Kidney tubule cell (primary cell): ENCODE data around the gene LIN37.

Experiments used
- DNase-seq: peaks from one replicate; pipeline ENCODE4 v3.0.0-alpha.2; 2018; ENCODE audit warnings: low spot score

The LIN37 gene

DNA sequence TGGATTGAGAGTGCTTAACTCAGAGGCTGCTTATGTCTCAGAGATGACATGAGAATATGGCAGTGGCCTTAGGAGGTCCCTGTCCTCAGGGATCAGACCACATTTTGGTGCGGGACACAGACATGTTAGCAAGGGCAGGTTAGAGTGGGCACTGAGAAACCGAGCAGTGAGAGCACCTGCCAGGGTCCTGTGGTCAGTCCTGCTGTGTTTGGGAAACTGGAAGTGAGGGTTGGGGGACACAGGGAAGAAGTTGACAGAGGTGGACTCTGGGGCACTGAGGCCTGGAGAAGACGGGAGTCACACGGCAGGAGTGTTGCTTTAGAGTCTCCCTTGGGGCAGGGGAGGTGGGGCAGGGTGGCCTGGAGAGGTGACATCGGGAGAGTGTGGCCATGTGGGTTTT, 13.5 kb upstream of the LIN37 start:
- DNase-seq = no peak

DNA sequence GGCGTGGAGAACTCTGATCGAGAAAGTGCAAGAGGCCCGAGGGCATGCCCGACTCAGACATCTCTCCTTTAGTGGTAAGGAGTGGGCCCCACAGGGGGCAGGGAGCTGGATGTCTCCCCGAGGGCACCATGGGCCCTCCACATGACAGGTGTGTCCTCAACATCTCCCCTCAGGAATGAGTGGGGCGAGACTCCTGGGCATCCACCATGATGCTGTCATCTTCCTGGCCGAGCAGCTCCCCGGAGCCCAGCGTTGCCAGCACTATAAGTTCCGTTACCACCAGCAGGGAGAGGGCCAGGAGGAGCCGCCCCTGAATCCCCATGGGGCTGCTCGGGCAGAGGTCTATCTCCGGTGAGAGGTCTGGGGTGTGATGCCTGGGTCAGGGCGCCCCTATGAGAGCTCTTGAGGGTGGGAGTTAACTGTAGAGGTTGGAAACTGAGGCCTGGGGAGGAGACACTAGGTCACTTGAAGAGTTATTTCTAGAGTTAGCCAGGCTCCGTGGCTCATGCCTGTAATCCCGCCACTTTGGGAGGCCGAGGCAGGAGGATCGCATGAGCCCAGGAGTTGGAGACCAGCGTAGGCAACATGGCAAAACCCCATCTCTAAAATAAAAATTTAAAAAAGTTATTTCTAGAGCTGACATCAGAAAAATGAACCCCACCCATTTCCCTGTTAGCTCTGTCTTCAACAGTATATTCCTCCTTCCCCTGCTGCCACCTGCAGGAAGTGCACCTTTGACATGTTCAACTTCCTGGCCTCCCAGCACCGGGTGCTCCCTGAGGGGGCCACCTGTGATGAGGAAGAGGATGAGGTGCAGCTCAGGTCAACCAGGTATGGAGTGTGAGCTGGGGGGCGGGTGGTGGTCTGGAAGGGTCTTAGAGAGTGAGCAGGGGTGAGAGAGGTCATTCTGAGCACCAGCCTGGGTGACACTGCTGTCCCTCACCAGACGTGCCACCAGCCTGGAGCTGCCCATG, 11.2 kb upstream of the LIN37 start:
- DNase-seq = peak; percentile 18

DNA sequence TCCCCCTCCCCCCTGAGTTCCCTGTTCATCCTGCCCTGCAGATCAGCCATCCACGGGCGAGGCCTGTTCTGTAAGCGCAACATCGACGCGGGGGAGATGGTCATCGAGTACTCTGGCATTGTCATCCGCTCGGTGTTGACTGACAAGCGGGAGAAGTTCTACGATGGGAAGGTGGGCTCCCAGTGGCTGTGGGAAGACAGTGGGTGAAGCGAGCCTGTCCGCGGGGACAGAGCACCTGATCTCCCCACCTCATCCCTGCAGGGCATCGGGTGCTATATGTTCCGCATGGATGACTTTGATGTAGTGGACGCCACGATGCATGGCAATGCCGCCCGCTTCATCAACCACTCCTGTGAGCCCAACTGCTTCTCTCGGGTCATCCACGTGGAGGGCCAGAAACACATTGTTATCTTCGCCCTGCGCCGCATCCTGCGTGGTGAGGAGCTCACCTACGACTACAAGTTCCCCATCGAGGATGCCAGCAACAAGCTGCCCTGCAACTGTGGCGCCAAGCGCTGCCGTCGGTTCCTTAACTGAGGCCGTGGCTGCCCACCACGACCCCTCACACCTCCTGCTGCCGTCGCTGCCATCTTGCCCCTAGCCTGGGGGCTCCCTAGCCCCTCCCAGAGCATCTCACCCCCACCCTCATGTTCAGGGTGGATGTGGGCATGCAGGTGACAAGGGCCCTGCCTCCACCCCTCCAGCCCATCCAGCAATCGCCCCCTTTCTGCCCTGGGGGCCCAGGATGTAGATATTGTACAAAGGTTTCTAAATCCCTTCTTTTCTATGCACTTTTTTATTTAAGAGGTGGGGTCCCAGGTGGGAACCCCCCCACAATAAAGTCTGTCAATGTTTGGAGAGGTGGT, 10.1 kb upstream of the LIN37 start:
- no peak for DNase-seq

DNA sequence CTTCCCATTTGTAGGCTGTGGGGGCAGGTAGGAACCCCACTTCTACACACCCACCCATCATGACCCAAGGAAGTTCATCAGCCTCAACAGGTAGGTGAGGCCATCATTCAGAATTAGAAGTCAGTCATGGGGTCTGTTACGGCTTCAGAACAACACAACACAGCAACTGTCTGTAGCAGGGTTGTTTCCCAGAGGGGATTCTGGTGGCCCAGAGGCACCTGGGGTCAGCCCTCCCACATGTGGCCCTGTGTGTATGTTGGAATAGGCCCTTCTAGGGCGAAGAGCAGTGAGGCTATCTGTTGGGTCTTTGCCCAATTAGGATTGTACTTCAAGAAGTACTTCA, 9.5 kb upstream of the LIN37 start:
- no peak for DNase-seq

DNA sequence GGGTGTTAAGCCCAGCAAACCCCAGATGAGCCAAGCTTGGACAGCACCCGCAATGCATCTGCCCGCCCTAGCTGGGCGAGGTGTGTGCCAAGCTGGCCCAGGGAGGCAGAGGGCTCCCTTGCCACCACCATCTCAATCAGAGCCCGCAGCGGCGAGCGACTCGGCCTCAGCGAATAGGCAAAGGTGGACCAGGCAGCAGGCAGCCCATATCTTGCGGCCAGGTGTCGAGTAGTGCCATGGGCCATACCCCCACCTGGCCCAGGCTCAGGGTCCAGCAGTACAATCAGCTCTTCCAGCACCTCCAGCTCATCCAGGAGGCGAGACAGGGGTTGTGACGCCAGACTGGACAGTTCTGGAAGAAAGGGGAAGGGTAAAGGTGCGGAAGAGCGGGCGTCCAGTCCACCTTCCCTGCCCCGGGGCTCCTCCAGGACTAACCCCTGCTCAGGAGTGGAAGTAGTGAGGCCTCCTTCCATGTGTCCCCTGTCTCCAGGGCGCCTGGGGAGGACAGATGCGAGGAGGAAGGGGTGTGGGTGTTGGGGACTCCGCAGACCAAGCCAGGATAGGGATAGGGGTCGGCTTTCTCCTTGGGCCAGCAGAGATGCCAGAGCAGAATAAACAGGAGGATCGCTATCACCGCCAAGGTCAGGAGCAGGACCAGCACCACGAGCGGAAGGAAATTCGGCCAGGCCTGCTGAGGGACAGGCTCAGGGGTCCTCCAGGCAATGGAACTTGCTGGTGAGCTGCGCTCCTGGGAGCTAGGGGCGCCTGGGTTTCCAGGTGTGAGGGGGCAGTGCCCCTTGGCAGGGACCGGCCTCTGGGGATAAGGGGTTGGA, 8.9 kb upstream of the LIN37 start:
- no peak for DNase-seq

DNA sequence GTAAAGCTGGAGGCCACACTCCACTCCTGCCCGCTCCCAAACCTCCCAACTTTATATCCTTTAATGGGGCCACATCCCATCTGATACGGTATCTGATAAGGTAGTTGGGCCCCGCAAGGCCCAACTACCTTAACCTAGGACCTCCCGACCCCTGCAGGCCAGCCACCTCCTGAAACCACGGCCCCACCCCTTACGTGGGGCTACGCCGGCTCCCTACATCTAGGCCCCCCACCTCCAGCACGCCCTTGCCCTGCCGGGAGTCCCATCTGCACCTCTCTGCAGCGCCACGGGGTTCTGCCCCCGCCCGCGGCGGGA, 8.3 kb upstream of the LIN37 start:
- no peak for DNase-seq

DNA sequence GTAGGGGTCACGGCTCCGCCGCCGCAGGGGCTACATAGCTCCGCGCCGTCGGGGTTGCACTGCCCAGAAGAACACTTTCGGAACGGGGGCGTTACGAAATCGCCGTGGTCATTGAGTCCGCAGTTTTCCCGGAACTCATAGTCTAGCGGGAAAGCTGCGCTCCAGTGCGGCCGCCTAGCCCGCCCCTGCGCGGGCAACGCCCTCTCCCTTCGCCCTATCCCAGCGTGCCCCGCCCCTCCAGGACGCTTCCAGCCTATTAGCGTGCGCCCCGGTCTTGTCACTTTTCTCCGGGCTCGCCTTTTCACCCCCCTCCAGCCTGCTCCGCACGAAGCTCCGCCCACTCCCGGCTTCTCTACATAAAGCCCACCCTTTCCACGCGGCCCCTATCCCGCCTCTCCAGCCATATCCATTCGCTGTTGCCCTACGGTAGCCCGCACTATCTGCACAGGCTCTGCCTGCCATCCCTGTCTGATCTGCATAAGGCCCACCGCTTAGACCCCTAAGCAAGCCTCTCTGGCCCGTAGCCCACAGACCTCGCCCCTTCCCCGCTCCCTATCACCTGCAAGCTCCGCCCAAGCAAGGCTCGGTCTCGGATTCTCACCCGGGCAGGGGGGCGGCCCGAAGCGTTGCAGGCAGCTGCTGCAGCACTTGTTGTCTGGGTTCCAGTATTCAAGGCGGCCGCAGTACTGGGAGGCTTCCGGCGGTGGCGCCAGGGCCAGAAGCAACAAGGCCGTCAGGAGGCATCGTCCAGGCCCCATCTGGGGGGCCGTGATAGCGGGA, 7.8 kb upstream of the LIN37 start:
- peak; percentile 95 for DNase-seq

DNA sequence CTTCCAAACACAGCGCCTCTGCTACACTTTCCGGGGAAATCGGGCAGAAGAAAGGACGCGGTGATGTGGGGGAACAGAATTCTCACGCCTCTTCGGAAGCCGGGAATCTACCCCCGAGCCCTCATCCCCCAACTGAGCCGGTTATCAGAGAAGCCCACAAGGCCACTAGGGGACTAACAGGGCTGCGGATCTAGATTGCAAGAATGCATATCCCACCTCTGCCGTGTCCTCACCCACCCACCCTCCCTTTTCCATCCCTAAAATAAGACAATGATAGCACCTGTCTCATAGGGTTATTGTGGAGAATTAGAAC, 7.2 kb upstream of the LIN37 start:
- DNase-seq = no peak

DNA sequence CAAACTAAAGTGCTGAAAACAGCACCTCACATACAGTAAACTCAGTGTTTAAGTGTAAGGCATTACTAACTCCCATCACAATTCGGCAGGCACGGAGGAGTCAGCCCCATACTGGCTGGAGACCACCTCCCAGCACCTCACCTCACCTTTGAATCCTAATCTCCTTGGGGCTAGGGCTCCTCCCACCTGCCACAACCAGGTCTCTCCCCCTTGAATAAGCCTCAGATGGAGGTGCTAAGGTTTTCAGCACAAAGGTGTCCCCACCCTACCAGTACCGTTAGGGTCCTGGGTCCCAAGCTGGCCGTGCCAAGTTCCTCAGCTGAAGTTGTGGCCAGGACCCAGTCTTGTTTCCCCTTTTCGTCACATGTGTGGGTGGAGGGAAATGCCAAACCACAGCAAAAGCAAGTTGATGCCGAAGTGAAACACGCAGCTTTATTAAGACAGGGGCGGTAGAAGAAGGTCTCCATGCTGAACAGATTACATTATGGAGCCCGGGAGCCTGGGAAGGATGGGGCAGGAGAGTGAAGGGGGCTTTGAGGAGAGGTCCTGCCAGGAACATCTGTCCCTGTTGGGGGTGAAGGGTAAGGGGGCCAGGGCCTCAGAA, 6.2 kb upstream of the LIN37 start, which contains the start of gene IGFLR1:
Gene IGFLR1, minus strand, starts transcription at position 332 of the 604 bp plus-strand sequence. CDS start 1,272 bp downstream, outside the sequence.
- DNase-seq = no peak

DNA sequence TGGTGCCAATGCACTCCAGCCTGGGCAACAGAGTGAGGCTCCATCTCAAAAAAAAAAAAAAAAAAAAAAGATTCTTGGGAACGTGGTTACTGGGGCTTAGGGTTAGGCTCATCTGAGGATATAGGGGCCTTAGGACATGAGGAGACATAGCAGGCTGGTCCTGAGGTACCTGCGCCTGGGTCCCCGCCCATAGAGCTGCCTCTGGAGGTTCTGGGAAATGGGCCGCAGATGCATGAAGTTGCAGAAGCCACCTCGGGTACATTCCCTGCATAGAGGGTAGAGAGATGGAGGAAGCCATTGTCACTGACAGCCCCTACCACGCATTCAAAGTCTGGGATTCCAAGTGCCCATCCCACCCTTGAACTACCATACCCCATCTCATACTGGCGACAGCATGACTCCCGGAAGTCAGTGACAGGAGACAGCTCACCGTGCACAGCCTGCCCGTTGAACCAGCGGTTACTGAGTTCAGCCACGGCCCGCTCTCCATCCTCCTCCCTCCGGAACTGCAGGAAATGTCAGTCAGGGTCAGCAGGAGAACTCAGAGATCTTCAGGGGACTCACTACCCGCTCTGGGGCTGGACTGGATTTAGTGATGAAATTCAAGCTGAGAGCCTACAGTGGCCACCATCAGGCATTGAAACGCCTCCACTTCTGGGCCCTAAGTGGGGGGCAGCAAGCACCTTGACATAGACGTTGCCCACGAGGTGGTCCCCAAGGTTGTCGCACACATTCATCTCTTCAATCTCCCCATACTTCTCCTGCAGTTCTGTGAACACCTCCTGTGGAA, 4.5 kb upstream of the LIN37 start:
- no peak for DNase-seq

DNA sequence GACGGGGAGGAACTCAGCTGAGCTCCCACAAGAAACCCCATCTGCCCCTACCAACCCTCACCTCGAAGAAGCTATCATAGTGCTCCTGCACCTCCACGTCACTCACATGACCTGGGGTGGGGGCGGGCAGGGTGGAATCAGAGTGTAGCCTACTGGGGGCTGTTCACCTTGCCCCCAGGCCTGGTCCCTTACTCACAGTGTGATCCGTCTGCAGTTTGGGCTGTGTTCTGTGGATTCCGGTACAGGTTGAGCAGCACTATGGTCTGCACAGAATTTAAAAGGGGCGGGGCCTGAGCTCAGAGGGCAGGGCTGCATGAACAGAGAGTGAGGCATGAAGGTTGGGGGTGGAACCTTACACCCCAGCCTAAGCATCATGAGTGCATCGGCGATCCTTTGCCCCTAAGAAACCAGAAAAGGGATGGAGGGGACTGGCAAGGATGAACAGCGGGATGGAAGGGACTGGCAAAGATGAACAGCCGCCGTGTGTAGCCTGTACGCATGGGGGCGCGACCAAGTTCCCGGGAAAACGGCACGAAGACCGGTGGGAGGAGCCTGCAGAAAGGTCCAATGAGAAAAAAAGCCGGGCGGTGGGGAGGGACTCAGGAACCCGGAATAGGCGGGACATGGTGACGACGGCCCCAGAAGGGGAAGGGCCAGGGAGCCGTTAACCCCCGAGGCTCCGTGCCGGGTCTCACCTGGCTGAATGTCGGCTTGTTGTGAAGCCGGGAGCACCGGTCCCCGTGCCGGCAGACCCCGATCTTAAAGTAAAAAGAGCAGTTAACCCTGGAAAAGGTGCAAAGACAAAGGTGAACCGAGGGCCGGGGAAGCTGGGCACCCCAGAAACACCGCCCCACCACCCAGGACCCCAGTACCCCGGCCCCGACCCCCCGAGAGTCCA, 3.7 kb upstream of the LIN37 start:
- peak; percentile 95 for DNase-seq

DNA sequence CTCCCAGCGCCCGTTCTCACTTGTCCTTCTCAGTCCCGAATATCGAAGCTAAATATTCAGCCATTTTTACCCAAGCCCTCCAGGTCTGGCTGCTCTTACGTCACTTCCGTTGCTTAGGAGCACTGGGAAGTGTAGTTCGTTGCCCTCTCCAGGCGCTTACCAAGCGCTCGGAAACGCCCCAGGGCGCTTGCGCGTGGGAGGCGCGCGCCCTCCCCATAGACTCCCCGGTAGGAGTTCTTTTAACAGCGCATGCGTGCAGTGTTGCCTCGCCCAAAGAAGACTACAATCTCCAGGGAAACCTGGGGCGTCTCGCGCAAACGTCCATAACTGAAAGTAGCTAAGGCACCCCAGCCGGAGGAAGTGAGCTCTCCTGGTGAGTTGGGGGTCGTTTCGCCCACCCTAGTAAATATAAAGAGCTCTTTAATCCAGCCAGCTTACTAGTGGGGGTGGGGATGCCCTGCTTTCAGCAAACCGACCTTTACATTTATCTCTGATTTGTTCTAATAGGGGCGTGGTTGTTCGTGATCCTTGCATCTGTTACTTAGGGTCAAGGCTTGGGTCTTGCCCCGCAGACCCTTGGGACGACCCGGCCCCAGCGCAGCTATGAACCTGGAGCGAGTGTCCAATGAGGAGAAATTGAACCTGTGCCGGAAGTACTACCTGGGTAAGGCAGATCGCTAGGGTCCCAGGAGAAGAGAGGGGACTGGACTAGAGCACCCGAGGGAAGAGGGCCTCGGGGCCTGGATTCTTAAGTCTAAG, 2.9 kb upstream of the LIN37 start, which contains the start of the genes PSENEN and U2AF1L4:
Gene PSENEN, plus strand, starts transcription at position 324 of the 759 bp plus-strand sequence. Its CDS starts 280 bp downstream, at position 604.
Gene U2AF1L4, minus strand, starts transcription at position 91 of the 759 bp plus-strand sequence. Its CDS starts 27 bp downstream, at position 64.
- DNase-seq = peak; percentile 99

DNA sequence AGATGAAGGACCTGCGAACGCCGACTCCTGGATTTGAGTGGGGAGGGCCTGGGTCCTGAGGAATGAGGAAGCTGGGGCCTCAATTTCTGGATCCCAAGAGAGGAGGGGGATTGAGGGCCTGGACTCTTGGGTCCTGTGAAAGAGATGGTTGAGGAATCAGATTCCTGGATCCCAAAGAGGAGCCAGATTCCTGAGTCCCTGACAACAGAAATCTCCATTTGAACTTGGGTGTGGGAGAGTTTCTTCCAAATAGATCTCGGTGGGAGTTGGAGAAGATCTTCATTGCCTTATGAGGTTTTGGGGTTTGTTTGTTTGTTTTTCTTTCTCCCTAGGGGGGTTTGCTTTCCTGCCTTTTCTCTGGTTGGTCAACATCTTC, 2.3 kb upstream of the LIN37 start:
- no peak for DNase-seq

DNA sequence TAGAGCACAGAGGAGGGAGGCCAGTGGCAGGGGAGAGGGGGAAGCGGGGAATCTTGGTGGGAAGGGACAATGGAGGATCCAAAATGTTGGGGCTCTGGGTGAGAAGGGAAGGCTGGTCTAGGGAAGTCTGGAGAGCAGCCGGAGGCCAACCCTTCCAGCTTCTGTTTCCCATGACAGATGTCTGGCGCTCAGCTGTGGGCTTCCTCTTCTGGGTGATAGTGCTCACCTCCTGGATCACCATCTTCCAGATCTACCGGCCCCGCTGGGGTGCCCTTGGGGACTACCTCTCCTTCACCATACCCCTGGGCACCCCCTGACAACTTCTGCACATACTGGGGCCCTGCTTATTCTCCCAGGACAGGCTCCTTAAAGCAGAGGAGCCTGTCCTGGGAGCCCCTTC, 1.8 kb upstream of the LIN37 start:
- no peak for DNase-seq

DNA sequence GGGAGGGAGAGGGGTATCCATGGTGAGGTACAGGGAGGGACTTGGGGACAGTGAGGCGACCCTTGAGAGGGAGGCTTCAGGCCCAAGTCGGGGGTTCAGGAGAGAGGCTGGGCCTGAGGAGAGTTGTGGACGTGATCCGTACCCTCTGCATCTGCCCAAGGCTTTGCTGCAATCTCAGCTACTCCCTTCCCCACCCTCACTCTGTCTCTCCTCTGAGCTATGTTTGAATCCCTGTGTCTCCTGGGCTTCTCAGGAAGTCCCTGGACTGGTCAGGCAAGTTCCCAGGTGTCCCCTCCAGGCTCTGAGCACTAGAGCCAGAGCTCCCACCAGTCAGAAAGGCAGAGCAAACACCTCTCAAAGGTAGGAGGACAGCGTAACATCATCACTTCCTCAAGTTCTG, 1.8 kb downstream of the LIN37 start:
- DNase-seq = no peak

DNA sequence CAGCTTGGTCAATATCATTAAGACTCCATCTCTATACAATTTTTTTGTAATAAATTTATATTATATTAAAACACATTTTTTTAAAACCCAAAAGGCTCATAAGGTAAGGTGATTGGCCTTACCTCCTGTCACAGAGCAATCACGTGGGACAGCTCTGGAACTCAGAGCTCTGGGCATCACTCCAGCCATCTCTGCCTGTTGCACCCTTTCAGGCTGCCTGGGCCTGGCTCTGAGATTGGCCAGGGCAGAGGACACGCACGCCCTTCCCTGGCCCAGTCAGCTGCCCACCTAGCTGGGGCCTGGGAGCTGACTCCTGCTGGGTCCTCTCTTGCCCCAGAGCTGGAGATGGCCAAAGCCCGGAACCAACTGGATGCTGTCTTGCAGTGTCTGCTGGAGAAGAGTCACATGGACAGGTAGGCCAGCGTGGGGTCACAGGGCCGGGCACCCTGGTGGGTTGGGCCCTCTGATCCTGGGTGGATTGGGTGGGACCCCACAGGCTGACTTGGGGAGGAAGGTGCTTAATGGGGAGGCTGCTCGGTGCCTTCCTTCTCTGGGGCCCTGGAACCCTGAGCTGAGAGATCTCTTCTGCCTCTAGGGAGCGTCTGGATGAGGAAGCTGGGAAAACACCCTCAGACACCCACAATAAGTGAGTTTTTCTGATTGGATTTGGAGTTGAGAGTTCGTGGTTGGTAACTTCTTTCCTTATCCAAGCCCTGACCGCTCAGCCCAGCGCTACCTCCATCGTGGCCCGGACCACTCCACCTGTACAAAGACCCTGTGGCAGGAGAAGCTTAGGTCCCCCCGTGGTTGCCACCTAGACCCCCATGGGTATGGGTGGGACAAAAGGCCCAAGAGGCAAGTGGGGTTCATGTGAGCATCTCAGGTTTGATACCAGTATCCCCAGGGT, 3.7 kb downstream of the LIN37 start:
- no peak for DNase-seq

DNA sequence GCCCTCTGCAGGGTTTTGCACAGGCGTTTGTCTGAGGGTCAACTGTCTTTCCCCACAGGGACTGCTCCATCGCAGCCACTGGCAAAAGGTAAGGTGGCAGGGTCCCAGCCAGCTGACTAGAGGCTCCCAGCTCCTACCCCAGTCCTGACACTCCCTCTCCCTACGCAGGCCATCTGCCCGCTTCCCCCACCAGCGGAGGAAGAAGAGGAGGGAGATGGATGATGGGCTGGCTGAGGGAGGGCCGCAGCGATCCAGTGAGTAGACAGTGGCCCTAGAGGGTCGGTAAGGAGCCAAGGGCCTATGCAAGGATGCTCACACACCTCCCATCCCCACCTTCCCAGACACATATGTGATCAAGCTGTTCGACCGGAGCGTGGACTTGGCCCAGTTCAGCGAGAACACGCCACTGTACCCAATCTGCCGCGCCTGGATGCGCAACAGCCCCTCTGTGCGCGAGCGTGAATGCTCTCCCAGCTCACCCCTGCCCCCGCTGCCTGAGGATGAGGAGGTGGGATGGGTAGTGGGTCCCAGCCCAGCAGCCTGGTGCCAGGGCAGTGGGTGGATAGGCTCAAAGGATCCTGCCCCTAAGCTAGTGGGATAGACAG, 4.5 kb downstream of the LIN37 start:
- no peak for DNase-seq
